ENCODE results near the gene SLC11A2.

DNA sequence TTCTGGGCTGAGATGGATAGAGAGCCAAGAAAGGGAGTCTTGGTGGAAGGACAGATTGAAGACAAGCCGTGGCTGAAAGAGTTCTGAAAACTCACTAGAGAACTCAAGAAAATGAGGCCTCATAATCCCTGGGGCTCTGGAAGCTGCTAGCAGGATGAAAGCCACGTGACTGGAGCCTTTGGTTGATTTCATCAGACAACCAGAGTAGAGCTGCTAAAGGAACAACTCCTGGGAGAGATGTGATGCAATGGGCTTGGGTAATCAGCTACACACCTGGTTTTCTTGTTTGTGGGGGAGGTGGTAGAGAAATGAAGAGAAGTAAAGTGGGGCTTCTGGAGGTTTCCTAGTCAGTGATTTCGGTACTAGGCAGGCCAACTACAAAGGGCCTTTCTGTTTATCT lies 43.8 kb upstream of the SLC11A2 start:
- TF ChIP-seq, protein P1, sequence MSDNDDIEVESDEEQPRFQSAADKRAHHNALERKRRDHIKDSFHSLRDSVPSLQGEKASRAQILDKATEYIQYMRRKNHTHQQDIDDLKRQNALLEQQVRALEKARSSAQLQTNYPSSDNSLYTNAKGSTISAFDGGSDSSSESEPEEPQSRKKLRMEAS (IDR thresholded peaks at IDR 0.05) = no peak
- TF ChIP-seq SP1 (IDR thresholded peaks at IDR 0.05; ENCODE audit: low read depth) (no peak), POLR2AphosphoS5 (IDR thresholded peaks at IDR 0.05; ENCODE audit: low read depth, low read length) (no peak), TCF7L2 (IDR thresholded peaks at IDR 0.05; ENCODE audit: borderline replicate concordance, extremely low read depth, insufficient read depth, insufficient read length) (no peak), EZH2 (IDR thresholded peaks at IDR 0.05) (no peak), POLR2A (IDR thresholded peaks at IDR 0.05; ENCODE audit: borderline replicate concordance, extremely low read depth, insufficient read depth, insufficient read length) (no peak), ZFX (IDR thresholded peaks at IDR 0.05) (no peak)
- TF ChIP-seq, protein P2, sequence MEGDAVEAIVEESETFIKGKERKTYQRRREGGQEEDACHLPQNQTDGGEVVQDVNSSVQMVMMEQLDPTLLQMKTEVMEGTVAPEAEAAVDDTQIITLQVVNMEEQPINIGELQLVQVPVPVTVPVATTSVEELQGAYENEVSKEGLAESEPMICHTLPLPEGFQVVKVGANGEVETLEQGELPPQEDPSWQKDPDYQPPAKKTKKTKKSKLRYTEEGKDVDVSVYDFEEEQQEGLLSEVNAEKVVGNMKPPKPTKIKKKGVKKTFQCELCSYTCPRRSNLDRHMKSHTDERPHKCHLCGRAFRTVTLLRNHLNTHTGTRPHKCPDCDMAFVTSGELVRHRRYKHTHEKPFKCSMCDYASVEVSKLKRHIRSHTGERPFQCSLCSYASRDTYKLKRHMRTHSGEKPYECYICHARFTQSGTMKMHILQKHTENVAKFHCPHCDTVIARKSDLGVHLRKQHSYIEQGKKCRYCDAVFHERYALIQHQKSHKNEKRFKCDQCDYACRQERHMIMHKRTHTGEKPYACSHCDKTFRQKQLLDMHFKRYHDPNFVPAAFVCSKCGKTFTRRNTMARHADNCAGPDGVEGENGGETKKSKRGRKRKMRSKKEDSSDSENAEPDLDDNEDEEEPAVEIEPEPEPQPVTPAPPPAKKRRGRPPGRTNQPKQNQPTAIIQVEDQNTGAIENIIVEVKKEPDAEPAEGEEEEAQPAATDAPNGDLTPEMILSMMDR (IDR thresholded peaks at IDR 0.05 in 2 of 3, conservative IDR thresholded peaks at IDR 0.05 in 1 of 3; ENCODE audit: borderline replicate concordance in 1 of 3, insufficient read depth in 1 of 3, low read depth in 2 of 3, low read length in 2 of 3) = no peak
